Measurements from ENCODE around the gene PIAS4.

DNA sequence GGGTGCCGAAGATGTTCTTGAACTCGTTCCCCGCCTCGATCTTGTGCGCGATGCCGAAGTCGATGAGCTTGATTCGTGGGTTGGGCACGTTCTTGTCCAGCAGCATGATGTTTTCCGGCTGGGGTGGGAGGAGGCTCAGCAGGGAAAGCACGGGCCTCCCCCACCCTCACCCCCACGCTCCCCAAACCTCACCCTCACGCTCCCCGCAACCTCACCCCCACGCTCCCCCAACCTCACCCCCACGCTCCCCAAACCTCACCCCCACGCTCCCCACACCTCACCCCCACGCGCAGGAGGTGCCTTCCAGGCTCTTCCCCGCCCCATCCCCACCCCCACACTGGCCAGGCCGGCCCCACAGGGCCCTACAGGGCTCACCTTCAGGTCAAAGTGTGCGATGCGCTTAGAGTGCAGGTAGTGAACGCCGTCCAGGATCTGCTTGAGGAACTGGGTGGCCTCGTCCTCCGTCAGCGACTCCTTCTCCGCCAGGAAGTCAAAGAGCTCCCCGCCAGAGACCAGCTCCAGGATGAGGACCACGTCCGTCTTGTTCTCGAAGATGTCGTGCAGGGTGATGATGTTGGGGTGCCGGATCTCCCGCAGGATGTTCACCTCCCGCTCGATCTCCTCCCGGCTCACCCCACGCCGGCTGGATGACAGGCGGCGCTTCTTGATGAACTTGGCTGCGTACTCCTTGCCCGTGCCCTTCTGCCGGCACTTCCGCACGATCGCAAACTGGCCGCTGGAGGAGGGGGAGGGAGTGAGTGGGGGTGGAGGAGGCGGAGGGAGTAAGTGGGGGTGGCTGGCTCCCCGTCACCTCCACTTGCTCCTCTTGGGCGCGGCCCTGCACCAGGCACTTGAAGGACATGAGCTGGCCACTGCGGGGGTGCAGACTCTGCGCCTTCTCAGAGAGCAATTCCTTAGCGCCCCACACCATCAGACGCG lies 43.0 kb upstream of the PIAS4 start:
- TF ChIP-seq, protein P1, sequence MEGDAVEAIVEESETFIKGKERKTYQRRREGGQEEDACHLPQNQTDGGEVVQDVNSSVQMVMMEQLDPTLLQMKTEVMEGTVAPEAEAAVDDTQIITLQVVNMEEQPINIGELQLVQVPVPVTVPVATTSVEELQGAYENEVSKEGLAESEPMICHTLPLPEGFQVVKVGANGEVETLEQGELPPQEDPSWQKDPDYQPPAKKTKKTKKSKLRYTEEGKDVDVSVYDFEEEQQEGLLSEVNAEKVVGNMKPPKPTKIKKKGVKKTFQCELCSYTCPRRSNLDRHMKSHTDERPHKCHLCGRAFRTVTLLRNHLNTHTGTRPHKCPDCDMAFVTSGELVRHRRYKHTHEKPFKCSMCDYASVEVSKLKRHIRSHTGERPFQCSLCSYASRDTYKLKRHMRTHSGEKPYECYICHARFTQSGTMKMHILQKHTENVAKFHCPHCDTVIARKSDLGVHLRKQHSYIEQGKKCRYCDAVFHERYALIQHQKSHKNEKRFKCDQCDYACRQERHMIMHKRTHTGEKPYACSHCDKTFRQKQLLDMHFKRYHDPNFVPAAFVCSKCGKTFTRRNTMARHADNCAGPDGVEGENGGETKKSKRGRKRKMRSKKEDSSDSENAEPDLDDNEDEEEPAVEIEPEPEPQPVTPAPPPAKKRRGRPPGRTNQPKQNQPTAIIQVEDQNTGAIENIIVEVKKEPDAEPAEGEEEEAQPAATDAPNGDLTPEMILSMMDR (IDR thresholded peaks at IDR 0.05; ENCODE audit: insufficient read depth, low read depth, low read length): no peak
- no peak for TF ChIP-seq EZH2 (IDR thresholded peaks at IDR 0.05; ENCODE audit: insufficient read depth, low read length)

All from astrocyte (in vitro differentiated cells and primary cell).